Osteocyte (in vitro differentiated cells): ENCODE measurements around the gene BCL2L11. TPM values are rescaled to one million over a fixed set of nuclear protein-coding genes. Genes with fewer than 3 reads are reported as not detected.
A peak's percentile ranks its signal among the peaks of the same experiment; 100 is the strongest.

Source experiments
- DNase-seq: peaks from one replicate; pipeline ENCODE4 v3.0.0; 2021; ENCODE audit warnings: mixed read lengths; ENCODE audit not compliant: unreplicated experiment; ENCODE audit errors: extremely low spot score
- H3K27ac Mint-ChIP-seq: one replicate; pipeline ENCODE4 v1.8.0; 2021; ENCODE audit warnings: mild to moderate bottlenecking, mixed read lengths; ENCODE audit not compliant: unreplicated experiment
- H3K27me3 Mint-ChIP-seq: one replicate; pipeline ENCODE4 v1.8.0; 2021; ENCODE audit warnings: mixed read lengths; ENCODE audit not compliant: unreplicated experiment
- H3K36me3 Mint-ChIP-seq: one replicate; pipeline ENCODE4 v1.8.0; 2021; ENCODE audit warnings: mixed read lengths; ENCODE audit not compliant: unreplicated experiment
- H3K4me1 Mint-ChIP-seq: one replicate; pipeline ENCODE4 v1.8.0; 2021; ENCODE audit warnings: mixed read lengths; ENCODE audit not compliant: unreplicated experiment
- H3K4me3 Mint-ChIP-seq: one replicate; pipeline ENCODE4 v1.8.0; 2021; ENCODE audit warnings: mild to moderate bottlenecking, moderate library complexity, mixed read lengths; ENCODE audit not compliant: unreplicated experiment
- H3K9me3 Mint-ChIP-seq: one replicate; pipeline ENCODE4 v1.8.0; 2021; ENCODE audit warnings: mixed read lengths; ENCODE audit not compliant: unreplicated experiment
- total RNA-seq: library from RNA; stranded (reverse); gene quantifications from 2 replicates; pipeline ENCODE4 v1.2.1, GENCODE V29; 2021
- TF ChIP-seq, protein P1 (sequence below): fragments of 200-600 bp; sonication (generic); IDR thresholded peaks from 2 replicates; pipeline ENCODE4 v1.5.0; 2021; ENCODE audit warnings: antibody characterized with exemption, mild to moderate bottlenecking, moderate library complexity

The BCL2L11 gene
- total RNA-seq, 1 donor from 2014 or later, result 38.9 TPM

DNA sequence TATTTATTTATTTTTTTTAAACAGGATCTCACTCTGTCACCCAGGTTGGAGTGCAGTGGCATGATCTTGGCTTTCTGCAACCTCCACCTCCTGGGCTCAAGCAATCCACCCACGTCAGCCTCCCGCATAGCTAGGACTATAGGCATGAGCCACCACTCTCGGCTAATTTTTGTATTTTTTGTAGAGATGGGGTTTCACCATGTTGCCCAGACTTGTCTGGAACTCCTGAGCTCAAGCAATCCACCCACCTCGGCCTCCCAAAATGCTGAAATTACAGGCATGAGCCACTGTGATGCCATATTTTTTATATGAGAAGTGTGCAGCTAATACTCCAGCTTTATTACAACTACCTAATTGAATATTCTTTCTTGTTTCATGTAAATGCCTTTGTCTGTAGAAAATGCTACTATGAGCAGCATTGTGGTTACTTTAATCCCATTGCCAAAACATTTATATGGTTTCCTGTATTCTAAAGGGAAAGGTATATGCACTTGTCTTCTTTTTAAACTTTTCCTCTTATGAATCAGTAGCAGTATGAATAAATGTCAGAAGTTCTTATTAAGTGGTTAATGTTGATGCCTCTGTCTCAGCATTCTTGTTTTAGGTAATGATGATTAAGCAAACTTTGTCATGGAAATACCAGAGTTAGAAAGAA, 9.5 kb upstream of the BCL2L11 start:
- TF ChIP-seq, protein P1, sequence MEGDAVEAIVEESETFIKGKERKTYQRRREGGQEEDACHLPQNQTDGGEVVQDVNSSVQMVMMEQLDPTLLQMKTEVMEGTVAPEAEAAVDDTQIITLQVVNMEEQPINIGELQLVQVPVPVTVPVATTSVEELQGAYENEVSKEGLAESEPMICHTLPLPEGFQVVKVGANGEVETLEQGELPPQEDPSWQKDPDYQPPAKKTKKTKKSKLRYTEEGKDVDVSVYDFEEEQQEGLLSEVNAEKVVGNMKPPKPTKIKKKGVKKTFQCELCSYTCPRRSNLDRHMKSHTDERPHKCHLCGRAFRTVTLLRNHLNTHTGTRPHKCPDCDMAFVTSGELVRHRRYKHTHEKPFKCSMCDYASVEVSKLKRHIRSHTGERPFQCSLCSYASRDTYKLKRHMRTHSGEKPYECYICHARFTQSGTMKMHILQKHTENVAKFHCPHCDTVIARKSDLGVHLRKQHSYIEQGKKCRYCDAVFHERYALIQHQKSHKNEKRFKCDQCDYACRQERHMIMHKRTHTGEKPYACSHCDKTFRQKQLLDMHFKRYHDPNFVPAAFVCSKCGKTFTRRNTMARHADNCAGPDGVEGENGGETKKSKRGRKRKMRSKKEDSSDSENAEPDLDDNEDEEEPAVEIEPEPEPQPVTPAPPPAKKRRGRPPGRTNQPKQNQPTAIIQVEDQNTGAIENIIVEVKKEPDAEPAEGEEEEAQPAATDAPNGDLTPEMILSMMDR, result no peak
- Mint-ChIP-seq H3K27me3 (peaks cover 43% of the 10 kb centered on the region), H3K36me3 (no peaks in the 10 kb centered on the region)

DNA sequence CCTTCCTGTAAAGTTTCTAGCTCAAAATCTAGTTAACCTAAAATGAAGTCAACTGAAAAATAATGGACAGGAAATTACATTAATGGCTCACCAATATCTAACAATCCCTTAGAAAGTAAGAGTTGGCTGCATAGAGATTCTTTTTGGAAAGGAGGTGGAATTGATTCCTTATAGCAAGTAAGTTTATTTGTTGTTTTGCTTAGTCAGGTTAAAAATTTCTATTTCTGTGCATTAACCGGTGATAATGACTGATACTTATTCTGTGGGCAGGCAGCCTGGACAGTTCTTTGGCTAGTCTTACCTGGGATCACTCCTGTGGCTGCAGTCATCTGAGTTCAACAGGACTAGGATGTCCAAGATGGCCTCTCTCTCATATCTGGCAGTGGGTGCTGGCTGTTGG, 6.9 kb upstream of the BCL2L11 start:
- Mint-ChIP-seq H3K4me3 (no peak overlapping the region), H3K4me1 (peaks cover 19% of the 10 kb centered on the region), H3K27me3 (peaks cover 41% of the 10 kb centered on the region), H3K36me3 (no peaks in the 10 kb centered on the region), H3K9me3 (no peaks in the 10 kb centered on the region), H3K27ac (no peak overlapping the region)
- TF ChIP-seq, protein P1, result no peak
- no peak for DNase-seq

More for the DNA sequence above, 9.5 kb upstream of the BCL2L11 start:
- no peak overlapping the region for H3K27ac Mint-ChIP-seq
- no peak for DNase-seq
- H3K9me3 Mint-ChIP-seq, result no peaks in the 10 kb centered on the region
- H3K4me3 Mint-ChIP-seq, result no peak overlapping the region
- no peaks in the 10 kb centered on the region for H3K4me1 Mint-ChIP-seq

DNA sequence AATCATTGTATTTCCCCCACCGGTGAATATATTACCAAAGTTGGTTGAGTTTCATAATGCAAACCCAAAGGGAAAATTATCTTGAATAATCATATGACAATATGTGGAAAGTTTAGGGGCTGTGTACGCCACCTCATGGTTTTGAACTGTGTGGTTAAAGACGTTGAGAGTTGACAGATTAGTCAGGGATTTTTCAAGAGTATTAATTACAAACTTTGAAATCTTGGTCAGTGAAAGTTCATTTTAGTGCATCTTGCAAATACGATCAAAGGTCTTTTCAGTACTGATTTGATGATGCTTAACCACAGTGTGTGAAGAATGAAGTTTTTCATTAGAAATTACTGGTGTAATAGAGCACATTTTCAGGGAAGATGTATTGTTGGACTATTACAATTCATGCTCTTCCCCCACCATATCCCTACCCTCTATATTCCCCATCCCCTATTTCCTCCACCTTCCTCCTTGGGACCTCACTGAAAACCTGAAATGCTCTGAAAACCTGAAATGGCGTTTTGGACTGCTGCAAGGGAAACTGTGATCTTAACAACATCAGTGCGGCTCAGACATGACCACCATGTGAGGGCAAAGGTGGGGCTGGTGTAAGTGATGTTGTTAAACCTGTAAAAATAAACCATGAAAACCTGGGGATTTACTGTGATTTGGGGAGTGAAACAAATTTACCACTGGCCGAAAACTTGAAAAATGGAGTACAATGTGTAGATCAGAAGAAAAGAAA, 4.5 kb upstream of the BCL2L11 start:
- H3K9me3 Mint-ChIP-seq, result no peaks in the 10 kb centered on the region
- DNase-seq, result no peak
- TF ChIP-seq, protein P1, result no peak
- H3K36me3 Mint-ChIP-seq, result no peaks in the 10 kb centered on the region
- no peak overlapping the region for H3K4me3 Mint-ChIP-seq
- no peak overlapping the region for H3K27ac Mint-ChIP-seq
- H3K27me3 Mint-ChIP-seq, result peaks cover 39% of the 10 kb centered on the region
- H3K4me1 Mint-ChIP-seq, result peaks cover 30% of the 10 kb centered on the region

DNA sequence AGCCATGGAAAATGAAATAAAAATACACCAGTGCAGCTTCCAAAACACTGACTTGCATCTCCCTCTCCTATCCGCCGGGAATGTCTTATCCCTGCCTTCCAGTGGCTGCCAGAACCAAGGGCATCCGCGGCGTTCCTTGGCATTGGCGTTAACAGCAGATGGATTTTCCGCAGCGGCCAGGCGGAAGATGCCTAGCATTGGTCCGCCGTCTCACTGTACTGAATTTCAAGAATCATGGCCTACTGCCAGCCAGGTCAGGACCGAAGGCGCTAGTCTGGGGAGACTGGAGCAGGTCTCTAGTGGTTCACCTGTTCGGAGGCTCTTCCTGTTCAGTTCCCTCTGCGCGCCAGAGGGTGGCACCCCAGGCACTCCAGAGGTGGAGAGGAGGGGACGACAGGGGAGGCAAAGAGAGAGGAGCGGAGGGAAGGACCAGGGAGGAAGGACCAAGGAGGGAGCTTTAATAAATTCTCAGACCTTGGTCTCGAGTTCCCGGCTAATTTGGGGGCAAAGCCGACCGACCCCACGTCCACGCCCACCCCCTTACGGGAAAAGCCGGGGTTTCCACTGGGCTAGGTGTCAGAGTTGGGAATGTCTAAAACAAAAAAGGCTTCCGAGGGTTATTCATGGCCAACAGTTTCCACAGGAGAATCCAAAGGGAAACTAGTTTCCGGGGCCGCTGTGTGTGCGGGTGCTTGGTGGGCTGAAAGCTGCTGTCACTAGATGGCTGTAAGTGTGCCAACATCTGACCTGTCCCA, 3.7 kb upstream of the BCL2L11 start:
- peak overlapping the region; percentile 75 for H3K27ac Mint-ChIP-seq
- H3K36me3 Mint-ChIP-seq, result peaks cover 1% of the 10 kb centered on the region
- no peaks in the 10 kb centered on the region for H3K9me3 Mint-ChIP-seq
- peaks cover 39% of the 10 kb centered on the region for H3K27me3 Mint-ChIP-seq
- peak; percentile 91 for DNase-seq
- TF ChIP-seq, protein P1, result peak; percentile 93
- peaks cover 30% of the 10 kb centered on the region for H3K4me1 Mint-ChIP-seq
- peak overlapping the region; percentile 76 for H3K4me3 Mint-ChIP-seq
